ENCODE results near the gene P2RX2.

GRCh38 chr12:132625731-132626430 is 7.3 kb downstream of the P2RX2 start:
- no peak for TF ChIP-seq CEBPB (IDR thresholded peaks at IDR 0.05)
- TF ChIP-seq TAF1 (IDR thresholded peaks at IDR 0.05; ENCODE audit: low read depth), result no peak
- TF ChIP-seq MAX (IDR thresholded peaks at IDR 0.05), result no peak
- TF ChIP-seq EP300 (IDR thresholded peaks at IDR 0.05; ENCODE audit: borderline replicate concordance), result no peak
- TF ChIP-seq EGR1 (IDR thresholded peaks at IDR 0.05), result no peak
- TF ChIP-seq REST (IDR thresholded peaks at IDR 0.05; ENCODE audit: low read depth), result no peak
- TF ChIP-seq RAD21 (IDR thresholded peaks at IDR 0.05; ENCODE audit: low read depth), result no peak
- no peak for TF ChIP-seq TCF12 (IDR thresholded peaks at IDR 0.05; ENCODE audit: low read depth)

All from Ishikawa (cell line).